B cell (primary cell): Measurements from ENCODE around the gene VWA8. TPM values are rescaled to one million over a fixed set of nuclear protein-coding genes. Genes with fewer than 3 reads are reported as not detected.

Experiments
- ATAC-seq: fragments of 200-7000 bp; cut with Tn5 transposase; one replicate; pipeline ENCODE4 v1.10.0; 2021; ENCODE audit warnings: low read depth, mild to moderate bottlenecking, moderate number of reproducible peaks, moderate library complexity
- CTCF ChIA-PET: fragments of 350-600 bp; sonication (Branson Sonifier 250); formaldehyde crosslinking; loops from one replicate; lab custom pipeline; 2021; ENCODE audit warnings: antibody characterized with exemption, inconsistent platforms; lab: Charles Lee
- POLR2A ChIA-PET: fragments of 350-600 bp; sonication (Branson Sonifier 250); formaldehyde crosslinking; loops from one replicate; lab custom pipeline; 2021; ENCODE audit warnings: antibody characterized with exemption; lab: Charles Lee
- DNase-seq: peaks from one replicate; pipeline ENCODE4 v3.0.0; 2013
- H2AFZ ChIP-seq: 2 replicates; pipeline ENCODE4 v1.6.1; 2012; ENCODE audit warnings: mild to moderate bottlenecking, low read depth, low read length; ENCODE audit not compliant: insufficient read depth, poor library complexity, severe bottlenecking
- H3K27ac ChIP-seq, 2 donors: 1 replicate in 1 of 2; 2 replicates in 1 of 2; pipeline ENCODE4 v1.5.1; 2012 to 2013; ENCODE audit warnings: low read length in 2 of 2, mild to moderate bottlenecking in 2 of 2, moderate library complexity in 1 of 2
- H3K27me3 ChIP-seq, 4 experiments: fragments of 200-600 bp in 1 of 4; sonication (generic) in 1 of 4; replicated peaks in 1 of 4; 1 replicate in 2 of 4; 2 replicates in 2 of 4; pipeline versions ENCODE4 v1.6.1 to v1.7.0; 2013 to 2016; ENCODE audit warnings: low read length in 3 of 4, mild to moderate bottlenecking in 2 of 4, mixed read lengths in 1 of 4, moderate library complexity in 1 of 4; ENCODE audit not compliant: insufficient read depth in 4 of 4, control insufficient read depth in 3 of 4; ENCODE audit errors: control extremely low read depth in 1 of 4
- H3K36me3 ChIP-seq, 2 experiments: replicated peaks in 1 of 2; 1 replicate in 1 of 2; 2 replicates in 1 of 2; pipeline versions ENCODE4 v1.6.1 to v1.7.1; 2013; ENCODE audit warnings: low read length in 1 of 2; ENCODE audit not compliant: insufficient read depth in 2 of 2, control insufficient read depth in 1 of 2; ENCODE audit errors: control extremely low read depth in 1 of 2, extremely low read depth in 1 of 2
- H3K4me1 ChIP-seq, 2 donors: fragments of 200-600 bp in 1 of 2; sonication (generic) in 1 of 2; 1 replicate in 1 of 2; 2 replicates in 1 of 2; pipeline versions ENCODE4 v1.5.1 to v1.6.1; 2013 to 2017; ENCODE audit warnings: low read length in 2 of 2; ENCODE audit not compliant: control insufficient read depth in 2 of 2, insufficient read depth in 2 of 2
- H3K4me2 ChIP-seq: replicated peaks from 2 replicates; pipeline ENCODE3; 2012; ENCODE audit warnings: mild to moderate bottlenecking, low read depth, low read length; ENCODE audit not compliant: poor library complexity, severe bottlenecking
- H3K4me3 ChIP-seq, 5 experiments: fragments of 200-600 bp in 1 of 5; sonication (generic) in 1 of 5; 1 replicate in 3 of 5; 2 replicates in 2 of 5; pipeline versions ENCODE4 v1.5.1 to v1.7.0; 2011 to 2016; ENCODE audit warnings: low read length in 4 of 5, mild to moderate bottlenecking in 4 of 5, low read depth in 2 of 5, control low read depth in 1 of 5, moderate library complexity in 1 of 5; ENCODE audit not compliant: insufficient read depth in 1 of 5; ENCODE audit errors: control extremely low read depth in 1 of 5, extremely low read depth in 1 of 5
- H3K79me2 ChIP-seq: fragments of 200-600 bp; sonication (generic); one replicate; pipeline ENCODE4 v1.6.0; 2016; ENCODE audit warnings: low read length; ENCODE audit not compliant: control insufficient read depth, insufficient read depth
- H3K9ac ChIP-seq: fragments of 200-600 bp; sonication (generic); 2 replicates; pipeline ENCODE4 v1.6.1; 2017; ENCODE audit warnings: mild to moderate bottlenecking, low read length, moderate library complexity
- H3K9me3 ChIP-seq, 3 donors: one replicate each; pipeline versions ENCODE4 v1.6.1 to v1.7.1; 2013; ENCODE audit warnings: low read length in 2 of 3; ENCODE audit not compliant: control insufficient read depth in 2 of 3, insufficient read depth in 1 of 3; ENCODE audit errors: control extremely low read depth in 1 of 3
- H4K20me1 ChIP-seq: 2 replicates; pipeline ENCODE4 v1.6.0; 2012; ENCODE audit warnings: mild to moderate bottlenecking, low read length; ENCODE audit not compliant: insufficient read depth, control insufficient read depth, poor library complexity, severe bottlenecking
- H3K27ac Mint-ChIP-seq: one replicate; pipeline ENCODE4 v1.8.0; 2021; ENCODE audit warnings: mixed read lengths
- H3K27me3 Mint-ChIP-seq: one replicate; pipeline ENCODE4 v1.8.0; 2021; ENCODE audit warnings: mixed read lengths
- H3K4me1 Mint-ChIP-seq: one replicate; pipeline ENCODE4 v1.8.0; 2021; ENCODE audit warnings: mixed read lengths
- H3K4me3 Mint-ChIP-seq: one replicate; pipeline ENCODE4 v1.8.0; 2021; ENCODE audit warnings: mixed read lengths
- H3K9me3 Mint-ChIP-seq: one replicate; pipeline ENCODE4 v1.8.0; 2022; ENCODE audit warnings: mixed read lengths; ENCODE audit not compliant: insufficient read depth
- EZH2 ChIP-seq: IDR thresholded peaks from 2 replicates; pipeline ENCODE4 v1.6.1; 2012; ENCODE audit warnings: borderline replicate concordance, low read depth, mild to moderate bottlenecking, moderate library complexity, low read length; ENCODE audit not compliant: insufficient read depth, poor library complexity, severe bottlenecking
- WGBS: methylation state at CpG from one replicate; pipeline ENCODE4 v1.1.5; 2013; ENCODE audit warnings: missing lambda C conversion rate; ENCODE audit not compliant: insufficient coverage; 5-methylcytosine and 5-hydroxymethylcytosine counted together
- intact Hi-C: fragments of 100-400 bp; cut with micrococcal nuclease; formaldehyde crosslinking; loops from one replicate; pipeline ENCODE4 v1.10.0; 2022
- polyA plus RNA-seq: library from polyadenylated mRNA; depleted of rRNA; stranded (reverse); fragments of >200 nt; gene quantifications from 2 replicates; pipeline ENCODE4 v1.2.3, GENCODE V29; 2012
- total RNA-seq, 2 donors: library from RNA; stranded (reverse); fragments of 120-200 nt in 1 of 2; gene quantifications; 1 replicate in 1 of 2; 2 replicates in 1 of 2; pipeline versions ENCODE4 v1.2.3 to v1.2.4, GENCODE V29; 2013 to 2022
- TF ChIP-seq, protein P1 (sequence below): fragments of 200-600 bp; IDR thresholded peaks from one replicate; pipeline ENCODE4 v1.8.0; 2022; ENCODE audit warnings: antibody characterized with exemption, mild to moderate bottlenecking

VWA8 gene
- total and polyA plus RNA-seq, 2 donors (not counting 1 experiment from before 2014, with no cell fraction given), result 6.0 to 19.7 TPM

- Histone ChIP-seq H3K36me3 (no peaks in the 10 kb centered on the region), H3K4me3 (no peak overlapping the region), H3K4me1 (no peaks in the 10 kb centered on the region), H3K9me3 (no peaks in the 10 kb centered on the region), H3K27me3 (peaks cover 0 to 4% (median 0%) of the 10 kb centered on the region in 4 experiments), H4K20me1 (no peaks in the 10 kb centered on the region), H3K4me2 (no peak overlapping the region), H3K9ac (no peak overlapping the region), H3K79me2 (no peaks in the 10 kb centered on the region), H2AFZ (no peak overlapping the region), H3K27ac (no peak overlapping the region)
- no peak overlapping the region for H3K27ac Mint-ChIP-seq
- no CpG with 5 or more reads among the region's 1 CpG for WGBS
- no peak for TF ChIP-seq EZH2
- TF ChIP-seq, protein P1, sequence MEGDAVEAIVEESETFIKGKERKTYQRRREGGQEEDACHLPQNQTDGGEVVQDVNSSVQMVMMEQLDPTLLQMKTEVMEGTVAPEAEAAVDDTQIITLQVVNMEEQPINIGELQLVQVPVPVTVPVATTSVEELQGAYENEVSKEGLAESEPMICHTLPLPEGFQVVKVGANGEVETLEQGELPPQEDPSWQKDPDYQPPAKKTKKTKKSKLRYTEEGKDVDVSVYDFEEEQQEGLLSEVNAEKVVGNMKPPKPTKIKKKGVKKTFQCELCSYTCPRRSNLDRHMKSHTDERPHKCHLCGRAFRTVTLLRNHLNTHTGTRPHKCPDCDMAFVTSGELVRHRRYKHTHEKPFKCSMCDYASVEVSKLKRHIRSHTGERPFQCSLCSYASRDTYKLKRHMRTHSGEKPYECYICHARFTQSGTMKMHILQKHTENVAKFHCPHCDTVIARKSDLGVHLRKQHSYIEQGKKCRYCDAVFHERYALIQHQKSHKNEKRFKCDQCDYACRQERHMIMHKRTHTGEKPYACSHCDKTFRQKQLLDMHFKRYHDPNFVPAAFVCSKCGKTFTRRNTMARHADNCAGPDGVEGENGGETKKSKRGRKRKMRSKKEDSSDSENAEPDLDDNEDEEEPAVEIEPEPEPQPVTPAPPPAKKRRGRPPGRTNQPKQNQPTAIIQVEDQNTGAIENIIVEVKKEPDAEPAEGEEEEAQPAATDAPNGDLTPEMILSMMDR, result no peak
- no peaks in the 10 kb centered on the region for H3K4me1 Mint-ChIP-seq
- intact Hi-C loops, result no loop called here
- ChIA-PET POLR2A (no interaction called here), CTCF (no interaction called here)
- no peak for DNase-seq
- H3K27me3 Mint-ChIP-seq, result peaks cover 10% of the 10 kb centered on the region
- no peak overlapping the region for H3K4me3 Mint-ChIP-seq
- ATAC-seq, result no peak
- no peaks in the 10 kb centered on the region for H3K9me3 Mint-ChIP-seq
Measured at GRCh38 chr13:41997396-41997795, 36.5 kb upstream of the VWA8 start.

- H2AFZ ChIP-seq, result no peak overlapping the region
- TF ChIP-seq, protein P1, result no peak
- no peak for TF ChIP-seq EZH2
- Mint-ChIP-seq H3K4me1 (no peaks in the 10 kb centered on the region), H3K4me3 (no peak overlapping the region), H3K9me3 (no peaks in the 10 kb centered on the region), H3K27me3 (peaks cover 15% of the 10 kb centered on the region), H3K27ac (no peak overlapping the region)
- ChIA-PET POLR2A (no interaction called here), CTCF (no interaction called here)
- no peaks in the 10 kb centered on the region for H3K36me3 ChIP-seq
- WGBS, result 28% methylated on average over 3 of the region's 5 CpGs
- H3K9me3 ChIP-seq, result no peaks in the 10 kb centered on the region
- intact Hi-C loops, result no loop called here
- no peaks in the 10 kb centered on the region for H4K20me1 ChIP-seq
- H3K9ac ChIP-seq, result no peak overlapping the region
- no peak overlapping the region for H3K4me3 ChIP-seq
- no peaks in the 10 kb centered on the region for H3K79me2 ChIP-seq
- H3K4me1 ChIP-seq, result no peaks in the 10 kb centered on the region
- ATAC-seq, result no peak
- no peak overlapping the region for H3K27ac ChIP-seq
- DNase-seq, result no peak
- H3K4me2 ChIP-seq, result no peak overlapping the region
- peaks cover 0 to 4% (median 0%) of the 10 kb centered on the region in 4 experiments for H3K27me3 ChIP-seq
Measured at GRCh38 chr13:41995946-41996345, 35.0 kb upstream of the VWA8 start.
